Measurements from ENCODE around the gene MAOA. TPM values are rescaled to one million over a fixed set of nuclear protein-coding genes. Genes with fewer than 3 reads are reported as not detected.

MAOA gene
- total RNA-seq, 6 experiments from 2014 or later = 76.2 to 180 (median 109) TPM

DNA sequence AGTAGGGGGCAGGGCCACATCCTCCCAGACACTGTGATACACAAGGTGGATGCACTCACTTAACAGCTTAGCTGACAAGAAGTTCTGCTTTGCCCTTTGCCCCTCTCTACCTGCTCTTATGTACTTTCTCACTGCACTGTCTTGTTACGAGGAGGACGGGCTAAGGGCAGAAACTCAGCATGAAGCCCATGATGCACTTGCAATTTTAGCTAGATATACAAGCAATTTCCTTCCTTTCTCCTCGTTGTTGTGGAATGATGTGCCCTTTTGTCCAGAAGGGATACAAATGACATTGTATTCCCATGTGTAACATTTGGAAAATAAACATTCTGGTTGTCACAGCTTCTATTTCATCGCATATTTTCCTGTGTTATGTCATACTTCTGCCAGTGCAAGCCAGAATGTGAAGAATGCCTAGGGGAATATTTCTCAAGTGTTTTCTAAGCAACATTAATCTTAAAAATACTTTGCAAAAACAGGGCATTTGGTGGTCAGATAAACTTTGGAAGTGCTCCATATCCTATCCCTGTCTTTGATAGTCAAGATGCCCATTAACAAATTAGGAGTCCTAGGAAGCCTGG lies 47.2 kb downstream of the MAOA start:
- Histone ChIP-seq H3K9me3 (no peaks in the 10 kb centered on the region), H3K36me3 (no peaks in the 10 kb centered on the region), H3K4me1 (peaks cover 0 to 39% (median 4%) of the 10 kb centered on the region in 4 donors), H3K4me3 (no peak overlapping the region), H3K27me3 (no peaks in the 10 kb centered on the region), H3K27ac (peak overlapping the region; percentile 59 to 74 (median 68))
- WGBS (ENCODE audit: insufficient coverage, low coverage, low lambda C conversion rate, missing lambda C conversion rate) = 24% methylated on average over 4 of the region's 4 CpGs
- DNase-seq = no peak
- intact Hi-C loops (cut with DNase I) = no loop called here
- TF ChIP-seq POLR2A (IDR thresholded peaks at IDR 0.05) = no peak
- TF ChIP-seq, protein P1, sequence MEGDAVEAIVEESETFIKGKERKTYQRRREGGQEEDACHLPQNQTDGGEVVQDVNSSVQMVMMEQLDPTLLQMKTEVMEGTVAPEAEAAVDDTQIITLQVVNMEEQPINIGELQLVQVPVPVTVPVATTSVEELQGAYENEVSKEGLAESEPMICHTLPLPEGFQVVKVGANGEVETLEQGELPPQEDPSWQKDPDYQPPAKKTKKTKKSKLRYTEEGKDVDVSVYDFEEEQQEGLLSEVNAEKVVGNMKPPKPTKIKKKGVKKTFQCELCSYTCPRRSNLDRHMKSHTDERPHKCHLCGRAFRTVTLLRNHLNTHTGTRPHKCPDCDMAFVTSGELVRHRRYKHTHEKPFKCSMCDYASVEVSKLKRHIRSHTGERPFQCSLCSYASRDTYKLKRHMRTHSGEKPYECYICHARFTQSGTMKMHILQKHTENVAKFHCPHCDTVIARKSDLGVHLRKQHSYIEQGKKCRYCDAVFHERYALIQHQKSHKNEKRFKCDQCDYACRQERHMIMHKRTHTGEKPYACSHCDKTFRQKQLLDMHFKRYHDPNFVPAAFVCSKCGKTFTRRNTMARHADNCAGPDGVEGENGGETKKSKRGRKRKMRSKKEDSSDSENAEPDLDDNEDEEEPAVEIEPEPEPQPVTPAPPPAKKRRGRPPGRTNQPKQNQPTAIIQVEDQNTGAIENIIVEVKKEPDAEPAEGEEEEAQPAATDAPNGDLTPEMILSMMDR (IDR thresholded peaks at IDR 0.05) = no peak
- peak; percentile 37 to 67 (median 46) for ATAC-seq

DNA sequence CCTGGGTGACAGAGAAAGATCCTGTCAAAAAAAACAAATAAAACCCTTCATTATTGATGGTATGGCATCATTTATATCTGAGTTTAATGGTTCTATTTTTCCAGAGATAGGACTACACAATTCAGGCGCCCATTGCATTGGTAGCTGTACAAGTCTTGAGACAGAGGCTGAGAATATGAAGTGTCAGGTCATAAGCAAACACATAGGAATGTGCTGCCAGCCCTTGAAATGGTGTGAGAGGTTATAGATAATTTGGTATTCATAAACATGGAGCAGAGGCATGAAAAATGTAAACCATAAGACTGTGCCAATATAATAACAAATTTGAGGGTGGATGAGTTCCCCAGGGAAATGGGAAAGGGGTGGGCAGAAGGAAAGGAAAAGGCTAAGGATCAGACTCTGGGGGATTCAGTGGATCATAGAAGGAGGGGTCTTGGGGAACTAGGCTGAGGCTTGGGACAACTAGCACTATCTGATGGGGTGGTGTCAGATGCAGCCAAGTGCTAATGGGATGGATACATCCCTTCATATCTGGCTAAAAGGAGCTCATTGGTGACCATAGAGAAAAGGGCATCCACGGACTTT lies 50.8 kb downstream of the MAOA start:
- Histone ChIP-seq H3K27me3 (no peaks in the 10 kb centered on the region), H3K4me1 (peaks cover 0 to 24% (median 5%) of the 10 kb centered on the region in 4 donors), H3K27ac (peak overlapping the region in 1 of 3 donors; percentile 65), H3K4me3 (no peak overlapping the region), H3K9me3 (no peaks in the 10 kb centered on the region), H3K36me3 (no peaks in the 10 kb centered on the region)
- intact Hi-C loops (cut with DNase I) = no loop called here
- whole genome bisulfite sequencing (ENCODE audit: insufficient coverage, low coverage, low lambda C conversion rate, missing lambda C conversion rate) = 48% methylated on average over 2 of the region's 2 CpGs
- no peak for ATAC-seq
- DNase-seq = no peak
- no peak for TF ChIP-seq POLR2A (IDR thresholded peaks at IDR 0.05)
- TF ChIP-seq, protein P1 (IDR thresholded peaks at IDR 0.05) = no peak

DNA sequence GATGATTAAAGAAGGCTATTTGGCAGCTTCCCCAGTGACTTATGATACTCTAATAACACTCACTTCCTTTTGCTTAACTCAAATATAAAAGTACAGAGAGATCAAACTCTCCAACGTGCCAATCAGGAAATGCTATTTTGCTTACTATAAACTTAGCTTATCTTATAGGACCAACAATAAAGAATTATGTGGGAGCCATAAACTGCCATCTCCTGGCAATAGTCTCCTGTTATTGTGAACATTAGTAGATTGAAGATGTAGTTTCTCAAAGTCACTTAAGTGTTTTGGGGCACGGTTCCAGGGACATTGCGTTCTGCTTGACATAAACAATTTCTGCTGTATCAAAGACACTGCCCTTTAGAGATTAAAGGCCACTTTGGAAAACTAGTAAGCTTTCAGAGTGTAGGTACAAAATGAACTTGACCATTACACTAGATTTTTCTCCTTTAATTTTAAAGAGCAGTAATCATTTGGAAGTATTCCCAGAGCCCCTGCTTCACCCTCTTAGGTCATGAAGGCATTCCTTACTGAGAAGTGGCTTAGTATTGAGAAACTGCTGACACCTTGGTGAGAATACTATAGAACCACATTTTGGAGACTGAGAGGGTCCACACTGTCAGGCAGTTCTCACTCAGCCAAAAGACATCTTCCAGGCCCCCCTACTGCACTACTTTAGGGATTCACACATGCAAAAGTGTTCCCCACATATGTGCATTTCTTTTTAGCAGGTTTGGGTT lies 51.9 kb downstream of the MAOA start:
- peaks cover 0 to 6% (median 0%) of the 10 kb centered on the region in 4 donors for H3K36me3 ChIP-seq
- intact Hi-C loops (cut with DNase I) = no loop called here
- H3K27ac ChIP-seq = peak overlapping the region; percentile 14 to 65 (median 60)
- no peak overlapping the region for H3K4me3 ChIP-seq
- ATAC-seq (peak; percentile 57 to 76 (median 65)), DNase-seq (peak in 1 of 3 donors; percentile 67)
- TF ChIP-seq, protein P1 (IDR thresholded peaks at IDR 0.05) = no peak
- TF ChIP-seq POLR2A (IDR thresholded peaks at IDR 0.05) = no peak
- H3K27me3 ChIP-seq = no peaks in the 10 kb centered on the region
- no peaks in the 10 kb centered on the region for H3K9me3 ChIP-seq
- peaks cover 0 to 24% (median 5%) of the 10 kb centered on the region in 4 donors for H3K4me1 ChIP-seq
- WGBS (ENCODE audit: insufficient coverage, low coverage, low lambda C conversion rate, missing lambda C conversion rate) = 18% methylated on average over 3 of the region's 3 CpGs

DNA sequence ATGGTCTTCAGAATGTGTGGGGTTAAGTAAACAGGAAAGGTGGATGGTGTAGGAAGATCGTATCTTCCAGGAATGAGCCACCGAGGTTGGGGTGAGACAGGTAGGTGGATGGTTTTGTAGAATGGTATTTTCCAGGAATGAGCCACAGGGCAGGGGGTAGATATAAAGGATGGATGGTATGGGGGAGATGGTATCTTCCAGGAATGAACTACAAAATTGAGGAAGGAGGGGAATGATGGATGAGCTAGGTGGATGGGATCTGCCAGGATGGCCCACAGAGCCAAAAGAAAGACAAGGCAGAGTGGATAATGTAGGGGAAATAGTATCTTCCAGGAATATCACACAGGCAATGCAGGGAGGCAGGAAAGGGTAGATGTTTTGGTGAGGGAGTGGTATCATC lies 60.0 kb downstream of the MAOA start:
- TF ChIP-seq, protein P1 (IDR thresholded peaks at IDR 0.05) = no peak
- no peak for TF ChIP-seq POLR2A (IDR thresholded peaks at IDR 0.05)
- no peak for ATAC-seq
- intact Hi-C loops (cut with DNase I) = no loop called here
- H3K27ac ChIP-seq = no peak overlapping the region
- H3K36me3 ChIP-seq = peaks cover 0 to 6% (median 0%) of the 10 kb centered on the region in 4 donors
- H3K9me3 ChIP-seq = no peaks in the 10 kb centered on the region
- H3K4me3 ChIP-seq = no peak overlapping the region
- WGBS (ENCODE audit: insufficient coverage, low coverage, low lambda C conversion rate, missing lambda C conversion rate) = 66% methylated on average over 2 of the region's 2 CpGs
- H3K4me1 ChIP-seq = no peaks in the 10 kb centered on the region
- DNase-seq = no peak
- H3K27me3 ChIP-seq = no peaks in the 10 kb centered on the region

All from right lobe of liver (tissue), 6 donors.